K562 (cell line): ENCODE data around the gene EWSR1.

Experiments used
- ARHGAP35 ChIP-seq: fragments of 450-650 bp; IDR thresholded peaks from 2 replicates; pipeline ENCODE4 v1.6.1; 2018; ENCODE audit not compliant: partially characterized antibody
- HDAC2 ChIP-seq: fragments of 450-650 bp; IDR thresholded peaks from 2 replicates; pipeline ENCODE4 v1.6.1; 2016; ENCODE audit warnings: mild to moderate bottlenecking

GRCh38 chr22:29275819-29276565, 7.9 kb downstream of the EWSR1 start:
- TF ChIP-seq ARHGAP35 (no peak), HDAC2 (no peak)
